ENCODE results near the gene ZYX. TPM values are rescaled to one million over a fixed set of nuclear protein-coding genes. Genes with fewer than 3 reads are reported as not detected.

The ZYX gene
- total RNA-seq, 1 donor from 2014 or later, result 271 TPM

DNA sequence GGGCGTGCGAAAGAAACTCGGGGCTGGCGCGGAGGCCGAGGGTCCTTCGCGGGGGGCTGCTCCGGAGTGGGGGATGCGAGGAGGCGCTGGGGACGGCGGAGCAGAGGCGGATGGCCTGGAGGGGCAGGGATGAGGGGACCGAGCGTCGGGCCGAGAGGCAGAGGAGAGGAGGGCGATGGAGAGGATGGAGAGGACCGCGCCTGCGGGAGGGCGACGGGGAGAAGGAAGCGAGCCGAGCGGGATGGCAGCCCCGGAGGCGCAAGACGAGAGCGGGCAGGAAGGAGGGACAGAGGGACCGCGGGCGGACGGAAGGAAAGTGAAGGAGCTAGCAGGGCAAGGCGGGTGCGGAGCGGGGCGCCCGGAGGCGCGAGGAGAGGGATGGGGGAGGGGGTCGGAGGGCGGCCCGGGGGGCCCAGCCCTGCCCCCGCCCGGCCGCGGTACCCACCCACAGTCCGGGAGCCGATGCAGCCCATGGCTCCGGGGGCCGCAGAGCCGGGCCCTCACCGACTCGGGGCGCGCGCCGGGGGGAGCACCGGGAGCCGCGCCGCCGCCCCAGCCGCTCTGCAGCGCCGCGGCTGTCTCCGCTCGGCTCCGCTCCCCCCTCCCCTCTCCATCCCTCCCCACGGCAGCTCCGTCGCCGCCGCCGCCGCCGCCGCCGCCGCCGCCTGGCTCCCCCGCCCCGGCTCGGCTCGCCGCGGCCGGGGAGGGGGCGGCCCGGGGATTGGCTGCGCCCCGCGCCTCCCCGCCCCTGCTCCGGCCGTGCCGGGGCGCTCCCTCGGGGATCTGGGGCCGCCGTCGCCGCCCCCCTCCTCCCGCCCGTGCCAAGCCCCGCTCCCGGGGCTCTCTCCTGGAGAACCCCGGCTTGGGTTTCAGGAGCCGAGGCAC is 18.8 kb upstream of the ZYX start, which contains the start of gene FAM131B:
Gene FAM131B, minus strand, starts transcription at position 583 of the 885 bp plus-strand sequence. Its CDS starts 110 bp downstream, at position 473.
- DNase-seq (ENCODE audit: low spot score), result peak; percentile 85

GRCh38 chr7:143363016-143363937 is 17.9 kb upstream of the ZYX start:
- DNase-seq (ENCODE audit: low spot score), result peak; percentile 60

- DNase-seq (ENCODE audit: low spot score), result no peak
Measured at GRCh38 chr7:143367972-143368371, 13.2 kb upstream of the ZYX start.

- DNase-seq (ENCODE audit: low spot score), result no peak
Measured at GRCh38 chr7:143368387-143368786, 12.8 kb upstream of the ZYX start.

- DNase-seq (ENCODE audit: low spot score), result no peak
Measured at GRCh38 chr7:143369678-143370651, 11.2 kb upstream of the ZYX start.

DNA sequence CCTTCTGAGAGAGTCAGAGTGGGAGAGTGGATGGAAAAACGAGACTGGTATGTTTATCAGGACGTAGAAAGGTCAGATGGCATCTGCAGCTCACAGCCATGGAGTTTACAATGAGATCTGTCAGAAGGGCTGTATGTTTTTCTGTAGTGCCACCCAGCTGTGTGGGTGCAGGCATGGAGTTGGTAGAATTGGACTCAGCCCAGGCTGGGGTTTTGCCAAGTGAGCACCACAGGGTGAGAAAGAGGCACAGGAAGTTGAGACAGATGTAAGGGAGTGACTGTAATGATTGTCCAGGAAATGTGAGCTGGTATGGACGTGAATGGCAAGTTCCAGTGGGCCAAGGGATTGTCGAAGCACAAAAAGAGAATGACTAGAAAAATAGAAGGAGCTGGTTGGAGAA is 9.1 kb upstream of the ZYX start:
- no peak for DNase-seq (ENCODE audit: low spot score)

GRCh38 chr7:143373255-143373794 is 7.8 kb upstream of the ZYX start:
- DNase-seq (ENCODE audit: low spot score), result no peak

- DNase-seq (ENCODE audit: low spot score), result no peak
Measured at GRCh38 chr7:143374561-143374960, 6.6 kb upstream of the ZYX start.

DNA sequence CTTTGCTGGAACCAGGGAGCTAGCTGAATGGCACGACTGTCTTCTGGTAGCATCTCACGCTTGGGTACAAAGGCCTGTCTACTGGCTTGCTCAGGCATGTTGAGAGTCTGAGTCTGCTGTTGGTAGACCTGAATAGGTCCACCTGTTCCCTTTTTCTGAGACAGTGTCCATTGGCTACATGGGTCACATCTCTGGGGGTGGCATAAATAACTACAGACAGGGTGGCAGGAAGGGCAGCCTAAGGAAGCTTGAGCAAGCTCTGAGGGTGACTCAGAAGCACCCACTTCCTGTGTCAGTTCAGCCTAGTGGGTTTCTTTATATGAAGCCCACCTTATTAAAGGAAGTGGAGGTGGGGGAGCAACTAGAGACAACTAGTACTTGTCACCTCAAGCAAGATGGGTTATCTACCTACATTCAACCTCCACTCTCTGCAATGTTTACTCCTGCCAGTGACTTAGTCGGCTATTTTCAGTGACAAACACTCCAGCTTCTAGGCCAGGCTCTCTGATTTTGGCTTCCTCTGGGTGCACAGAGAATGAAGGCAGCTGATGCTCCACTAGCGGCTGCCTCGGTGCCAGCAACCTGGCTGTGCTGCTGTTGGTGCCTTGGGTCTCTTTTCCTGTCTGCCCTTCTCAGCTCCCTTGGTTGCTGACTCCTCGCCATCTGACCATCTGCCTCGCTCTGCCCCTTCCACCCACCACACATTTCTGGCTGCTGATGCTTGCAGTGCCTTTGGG is 5.7 kb upstream of the ZYX start:
- DNase-seq (ENCODE audit: low spot score), result no peak

GRCh38 chr7:143376396-143376795 is 4.7 kb upstream of the ZYX start:
- no peak for DNase-seq (ENCODE audit: low spot score)

DNA sequence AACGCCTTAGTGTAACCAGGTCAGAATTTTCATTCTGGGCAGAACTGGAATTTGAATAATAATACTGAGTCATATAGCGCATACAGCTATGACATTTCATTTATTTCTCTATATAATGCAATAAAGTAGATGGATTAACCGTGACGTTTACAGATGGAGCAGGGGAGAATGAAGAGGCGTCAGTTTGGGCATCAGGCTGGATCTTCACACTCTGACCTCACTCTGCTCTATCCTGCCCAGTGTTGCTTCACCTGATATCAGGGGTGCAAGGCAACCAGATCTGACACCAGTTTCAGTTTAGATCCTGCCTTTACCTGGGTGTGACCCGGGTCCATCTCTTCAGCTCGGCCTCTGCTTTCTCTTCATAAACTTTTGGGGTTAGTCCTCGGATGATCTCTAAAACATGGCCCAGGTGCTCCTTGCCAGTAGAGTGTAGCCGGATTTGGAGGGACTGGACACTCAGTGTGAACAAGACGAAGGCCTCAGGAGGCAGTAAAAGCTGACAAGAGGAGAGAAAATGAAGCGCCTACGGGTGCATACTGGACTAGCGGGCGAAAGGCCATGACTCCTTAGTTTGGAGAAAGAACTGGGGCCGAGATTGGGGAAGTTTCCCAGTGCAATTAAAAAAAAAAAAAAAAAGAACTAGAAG is 1.4 kb upstream of the ZYX start:
- no peak for DNase-seq (ENCODE audit: low spot score)

DNA sequence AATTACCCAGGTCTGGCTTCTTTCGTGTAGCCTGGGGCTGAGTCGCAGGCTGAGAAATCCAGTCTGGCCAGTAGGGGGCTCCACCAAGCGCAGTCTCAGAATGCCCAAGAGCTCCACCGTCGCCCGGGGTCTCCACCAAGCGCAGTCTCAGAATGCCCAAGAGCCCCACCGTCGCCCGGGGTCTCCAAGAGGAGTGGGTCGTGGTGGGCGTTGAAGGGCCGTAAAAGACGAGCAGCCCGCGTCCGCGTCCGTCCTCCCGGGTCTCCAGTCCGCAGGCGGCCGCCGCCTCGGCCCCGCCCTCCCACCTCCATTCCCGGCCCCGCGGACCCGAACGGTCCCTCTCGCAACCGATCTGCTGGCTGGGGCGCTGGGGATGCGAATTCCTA is 892 bp upstream of the ZYX start:
- DNase-seq (ENCODE audit: low spot score), result peak; percentile 96

DNA sequence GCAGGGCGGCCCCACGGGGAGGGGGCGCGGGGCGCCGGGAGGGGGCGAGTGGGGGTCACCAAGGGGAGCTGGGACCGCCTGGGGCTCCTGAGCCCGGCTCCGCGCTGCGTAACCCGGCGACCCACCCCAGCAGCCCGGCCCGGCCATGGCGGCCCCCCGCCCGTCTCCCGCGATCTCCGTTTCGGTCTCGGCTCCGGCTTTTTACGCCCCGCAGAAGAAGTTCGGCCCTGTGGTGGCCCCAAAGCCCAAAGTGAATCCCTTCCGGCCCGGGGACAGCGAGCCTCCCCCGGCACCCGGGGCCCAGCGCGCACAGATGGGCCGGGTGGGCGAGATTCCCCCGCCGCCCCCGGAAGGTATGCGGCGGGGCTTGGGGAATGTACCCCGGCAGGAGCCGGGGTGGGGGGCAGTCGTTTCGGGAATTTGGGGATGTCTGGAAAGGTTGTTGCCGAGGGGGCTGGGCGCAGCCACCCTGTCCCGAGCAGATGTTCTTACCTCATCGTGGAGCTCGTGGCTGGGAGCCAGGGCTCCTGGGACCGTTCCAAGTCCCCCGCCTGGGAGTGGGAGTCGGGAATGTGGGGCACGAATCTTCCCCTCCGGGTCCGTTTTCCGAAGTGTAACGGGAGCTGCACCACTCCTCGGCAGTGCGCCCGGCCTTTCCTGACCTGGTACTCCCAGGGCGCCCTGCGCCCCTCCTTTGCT is 431 bp downstream of the ZYX start:
- peak; percentile 95 for DNase-seq (ENCODE audit: low spot score)

GRCh38 chr7:143382126-143382790 is 1.1 kb downstream of the ZYX start:
- no peak for DNase-seq (ENCODE audit: low spot score)

DNA sequence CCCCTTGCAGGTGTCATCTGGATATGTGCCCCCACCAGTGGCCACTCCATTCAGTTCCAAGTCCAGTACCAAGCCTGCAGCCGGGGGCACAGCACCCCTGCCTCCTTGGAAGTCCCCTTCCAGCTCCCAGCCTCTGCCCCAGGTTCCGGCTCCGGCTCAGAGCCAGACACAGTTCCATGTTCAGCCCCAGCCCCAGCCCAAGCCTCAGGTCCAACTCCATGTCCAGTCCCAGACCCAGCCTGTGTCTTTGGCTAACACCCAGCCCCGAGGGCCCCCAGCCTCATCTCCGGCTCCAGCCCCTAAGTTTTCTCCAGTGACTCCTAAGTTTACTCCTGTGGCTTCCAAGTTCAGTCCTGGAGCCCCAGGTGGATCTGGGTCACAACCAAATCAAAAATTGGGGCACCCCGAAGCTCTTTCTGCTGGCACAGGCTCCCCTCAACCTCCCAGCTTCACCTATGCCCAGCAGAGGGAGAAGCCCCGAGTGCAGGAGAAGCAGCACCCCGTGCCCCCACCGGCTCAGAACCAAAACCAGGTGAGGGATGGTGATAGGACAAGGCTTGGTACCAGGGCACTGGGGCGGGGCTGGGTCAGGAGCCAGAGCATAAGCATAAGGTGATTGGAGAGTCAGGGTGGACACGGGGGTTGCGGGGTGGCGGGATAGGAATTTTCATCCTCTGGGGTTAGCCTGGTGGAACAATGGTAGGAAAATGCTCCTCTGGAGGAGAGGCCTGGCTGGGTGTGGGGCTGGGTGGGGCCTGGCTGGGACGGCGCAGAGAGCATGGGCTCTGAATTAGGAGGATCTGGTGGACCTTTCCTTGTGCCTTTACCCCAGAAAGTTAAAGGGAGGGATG is 1.9 kb downstream of the ZYX start:
- no peak for DNase-seq (ENCODE audit: low spot score)

DNA sequence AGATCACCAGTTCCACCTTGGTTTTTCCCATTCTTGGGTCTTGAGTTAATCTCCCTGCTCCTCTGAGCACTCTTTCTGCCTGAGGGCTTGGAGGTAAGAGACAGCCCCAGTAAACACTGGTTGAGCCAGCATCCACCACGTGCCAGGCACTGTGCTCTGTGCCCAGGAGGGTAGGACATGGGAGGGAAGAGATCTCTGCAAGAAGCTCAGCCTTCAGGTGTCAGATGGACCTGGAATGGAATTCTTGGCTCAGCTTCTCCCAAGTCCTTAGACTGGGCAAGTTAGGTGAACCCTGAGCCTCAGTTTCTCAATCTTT is 2.5 kb downstream of the ZYX start:
- DNase-seq (ENCODE audit: low spot score), result no peak

GRCh38 chr7:143384148-143384547 is 3.0 kb downstream of the ZYX start:
- no peak for DNase-seq (ENCODE audit: low spot score)

All from mesenteric fat pad (tissue), 1 donor.